NCI-H1417 treated with DMSO at 0.1 percent for 48 hours (cell line): ENCODE results near the gene CNIH3.

Experiments used
- DNase-seq: peaks from one replicate; lab custom pipeline; 2025; lab: John Stamatoyannopoulos, UW

Gene CNIH3

DNA sequence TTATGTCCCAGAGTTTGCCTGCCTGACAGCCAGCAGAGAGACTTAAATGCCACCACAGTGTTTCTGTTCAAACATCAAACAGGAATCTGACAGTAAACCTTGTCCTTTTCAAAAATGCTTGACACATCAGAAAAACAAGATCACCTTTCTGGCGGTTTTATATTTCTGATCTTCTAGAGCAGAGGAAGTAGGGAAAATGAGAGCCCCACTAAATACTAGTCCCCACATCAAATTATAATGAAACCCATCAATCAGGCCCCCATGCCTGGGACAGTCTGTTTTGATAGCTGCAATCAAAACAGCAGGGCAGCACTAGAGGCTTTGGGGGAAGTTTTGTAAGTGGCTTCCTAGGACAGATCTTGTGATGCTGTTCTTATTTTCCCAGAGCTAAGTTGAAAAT lies 129.3 kb downstream of the CNIH3 start:
- DNase-seq = no peak

DNA sequence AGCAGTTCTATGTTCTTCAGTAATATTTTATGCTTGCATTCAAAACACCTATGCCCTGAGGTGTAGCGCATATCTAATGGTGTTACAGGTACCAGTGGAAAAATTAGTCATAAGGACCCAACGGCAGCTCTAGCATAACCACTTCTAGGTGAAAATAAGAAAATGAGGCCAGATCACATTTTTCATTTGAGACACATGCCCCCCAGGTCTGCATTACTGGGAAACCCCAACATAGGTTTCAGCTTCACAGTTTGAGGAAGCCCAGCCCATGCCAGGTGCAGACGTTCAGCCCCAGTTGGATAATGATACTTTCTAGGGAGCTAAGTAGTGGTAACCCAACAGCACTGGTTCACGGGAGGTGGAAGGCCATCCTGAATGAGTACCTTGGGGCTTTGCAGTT lies 129.8 kb downstream of the CNIH3 start:
- DNase-seq = no peak

DNA sequence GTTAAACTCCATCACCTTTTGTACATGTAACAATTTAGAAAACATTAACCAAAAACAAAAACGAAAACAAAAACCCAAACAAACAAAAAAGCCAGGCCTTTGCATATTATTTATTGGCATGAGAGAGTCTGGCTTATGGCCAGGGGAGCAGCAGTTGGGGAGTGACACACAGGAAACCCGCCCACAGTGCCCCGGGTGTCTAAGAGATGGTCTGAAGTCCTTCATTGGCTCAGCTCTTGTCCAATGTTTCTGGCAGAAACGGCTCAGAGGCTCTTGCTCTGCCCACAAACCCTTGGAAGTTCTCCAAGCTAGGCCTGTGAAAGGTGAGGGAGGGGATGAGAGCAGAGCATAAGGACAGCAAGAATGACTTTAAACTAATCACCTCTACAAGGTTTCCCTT lies 131.5 kb downstream of the CNIH3 start:
- DNase-seq = no peak

DNA sequence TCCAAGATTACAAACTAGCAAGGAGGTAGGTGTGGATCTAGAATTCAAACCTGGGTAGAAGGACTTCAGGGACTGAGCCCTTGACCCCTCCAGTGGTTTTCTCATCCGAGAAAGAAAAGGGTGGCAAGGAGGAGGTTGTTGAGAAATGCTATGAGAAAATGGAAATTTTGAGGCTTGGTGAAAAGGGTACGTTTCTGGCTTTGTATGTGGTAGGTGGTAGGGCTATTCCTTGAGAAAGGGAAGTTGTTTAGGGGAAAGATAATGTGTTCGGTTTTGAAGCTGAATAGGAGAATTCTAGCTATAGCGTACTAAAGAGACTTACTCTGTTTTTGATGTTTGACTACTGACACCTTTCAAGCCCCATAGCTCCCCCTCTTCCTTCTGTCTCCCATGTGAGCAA lies 133.8 kb downstream of the CNIH3 start:
- no peak for DNase-seq

DNA sequence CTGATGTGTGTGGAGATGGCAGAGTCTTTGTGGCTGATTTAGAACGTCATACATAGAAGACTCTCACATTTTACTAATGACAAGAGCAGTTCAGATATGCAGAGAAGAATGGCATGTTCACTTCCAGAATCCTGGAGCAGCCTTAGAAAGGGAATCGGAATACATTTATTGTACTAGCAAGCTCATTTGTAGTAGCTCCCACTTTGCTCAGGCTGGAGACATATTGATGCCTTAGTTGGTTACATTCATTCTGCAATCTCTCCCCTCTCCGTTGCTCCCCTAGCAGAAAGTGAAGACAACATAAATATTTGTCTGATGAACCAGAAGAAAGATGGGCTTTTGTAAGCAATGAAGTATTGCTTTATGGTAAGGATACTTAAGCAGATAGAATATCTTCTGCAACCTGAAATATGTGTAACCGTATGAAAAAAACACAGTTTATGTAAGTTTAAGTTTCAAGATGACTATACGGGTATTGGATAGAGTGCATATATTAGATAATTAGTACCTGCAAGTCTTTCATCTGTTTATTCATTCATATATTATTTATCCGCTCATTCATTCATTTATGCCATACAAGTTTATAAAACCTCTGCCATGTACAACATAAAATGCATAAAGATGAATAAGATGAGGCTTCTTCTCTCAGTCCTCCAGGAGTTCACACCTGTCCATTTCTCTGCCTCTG lies 135.7 kb downstream of the CNIH3 start:
- no peak for DNase-seq

DNA sequence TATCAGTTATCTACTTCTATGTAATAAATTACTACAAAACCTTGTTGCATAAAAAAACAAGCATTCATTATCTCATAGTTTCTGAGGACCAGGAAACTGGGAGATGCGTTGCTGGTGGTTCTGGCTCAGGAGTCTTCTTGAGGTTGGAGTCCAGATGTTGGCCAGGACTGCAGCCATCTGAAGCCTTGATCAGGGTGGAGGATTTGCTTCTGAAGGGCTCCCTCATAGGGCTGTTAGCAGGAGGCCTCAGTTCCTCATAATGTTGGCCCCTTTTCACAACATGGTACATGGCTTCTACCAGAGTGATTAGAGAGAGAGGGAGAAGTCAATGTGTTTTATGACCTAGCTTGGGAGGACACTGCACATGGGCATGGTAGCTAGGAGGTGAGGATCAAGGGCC lies 137.4 kb downstream of the CNIH3 start:
- DNase-seq = no peak

DNA sequence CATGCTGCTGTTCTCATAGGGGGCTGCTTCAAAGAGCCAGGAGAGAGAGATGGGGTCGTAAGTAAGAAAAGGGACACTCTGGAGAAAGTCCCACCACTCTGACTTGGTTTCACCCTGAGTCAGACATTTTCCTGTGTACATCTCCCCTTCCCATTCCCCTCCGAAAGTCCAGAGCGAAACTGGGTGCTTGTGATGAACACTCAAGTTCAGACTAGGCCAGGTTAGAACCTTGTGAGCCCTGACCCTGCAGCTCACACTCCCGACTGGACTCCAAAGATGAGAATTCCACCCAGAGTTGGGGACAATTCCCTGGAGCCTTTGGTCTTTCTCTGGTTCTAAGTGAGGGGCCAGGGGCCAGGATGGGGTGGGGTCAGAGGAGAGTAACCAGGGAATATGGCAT lies 139.5 kb downstream of the CNIH3 start:
- DNase-seq = no peak

DNA sequence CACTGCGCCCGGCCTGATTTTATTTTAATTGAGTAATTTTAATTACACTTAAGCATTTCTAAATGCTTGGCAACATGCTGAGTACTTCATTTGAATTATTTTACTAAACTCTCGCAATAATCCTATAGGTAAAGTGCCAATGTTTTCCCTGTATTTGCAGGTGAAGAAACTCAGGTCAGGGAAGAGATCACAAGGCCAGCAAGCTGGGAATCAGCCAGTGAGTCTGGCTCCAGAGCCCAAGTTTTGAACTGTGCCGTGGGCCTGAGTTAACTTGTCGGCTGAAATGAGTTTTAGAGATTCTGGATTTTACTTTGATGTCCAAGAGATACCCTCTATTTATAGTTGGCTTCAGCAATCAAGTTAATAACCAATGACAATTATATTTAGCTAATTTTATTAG lies 141.4 kb downstream of the CNIH3 start:
- no peak for DNase-seq

DNA sequence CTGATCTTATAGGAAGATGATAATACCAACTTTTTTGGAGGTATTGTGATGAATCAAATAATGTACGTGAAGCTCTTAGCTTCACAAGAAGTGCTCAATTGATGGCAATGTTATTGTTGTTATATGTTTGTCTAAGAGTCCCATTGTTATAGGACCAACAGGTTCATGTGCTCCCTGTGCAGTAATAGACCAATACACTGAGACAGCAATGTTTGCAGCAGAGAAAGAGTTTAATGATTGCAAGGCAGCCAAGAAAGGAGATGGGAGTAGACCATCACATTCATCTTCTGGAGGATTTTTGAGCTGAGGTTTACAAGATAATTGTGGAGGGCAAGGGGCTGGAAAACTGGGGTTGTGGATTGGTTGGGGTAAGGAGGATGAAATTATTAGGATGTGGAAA lies 143.0 kb downstream of the CNIH3 start:
- no peak for DNase-seq

DNA sequence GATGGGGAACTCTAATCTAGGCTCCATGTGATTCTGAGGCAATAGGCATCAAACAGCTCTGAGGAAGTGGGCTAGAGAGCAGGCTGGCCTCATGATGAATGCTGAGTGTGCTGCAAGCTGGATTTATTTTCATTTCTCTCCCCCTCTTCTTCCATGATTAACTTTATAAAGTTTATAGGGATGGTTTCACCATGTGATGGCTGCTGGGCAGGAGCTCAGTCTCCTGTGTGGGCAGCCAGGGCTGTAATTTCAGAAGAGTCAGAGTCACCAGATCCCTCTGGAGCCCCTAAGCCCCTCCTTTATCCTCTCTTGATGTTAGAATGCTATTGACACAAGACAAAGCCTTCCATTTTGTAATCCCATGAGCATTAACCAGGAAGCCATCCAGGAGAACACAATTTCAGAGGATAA lies 143.6 kb downstream of the CNIH3 start:
- no peak for DNase-seq

DNA sequence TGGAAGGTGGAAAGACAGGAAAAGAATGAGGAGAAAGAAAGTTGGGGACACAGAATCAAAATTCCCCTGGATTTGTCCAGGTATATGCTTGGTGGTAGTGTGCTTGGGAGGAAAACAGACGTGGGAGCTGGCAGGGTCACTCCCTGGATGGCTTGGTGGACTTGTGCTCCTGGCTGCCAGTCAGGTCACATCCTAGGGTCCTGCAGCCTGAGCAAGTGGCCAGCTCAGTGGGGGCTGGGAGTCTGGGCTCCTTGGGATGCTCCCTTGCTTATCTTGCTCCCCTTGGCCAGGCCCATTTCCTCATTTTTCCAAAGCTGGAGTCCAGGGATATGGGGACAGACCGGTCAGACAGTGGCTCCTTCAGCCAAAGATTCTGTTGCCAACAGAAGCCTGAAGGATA lies 144.0 kb downstream of the CNIH3 start:
- DNase-seq = no peak

DNA sequence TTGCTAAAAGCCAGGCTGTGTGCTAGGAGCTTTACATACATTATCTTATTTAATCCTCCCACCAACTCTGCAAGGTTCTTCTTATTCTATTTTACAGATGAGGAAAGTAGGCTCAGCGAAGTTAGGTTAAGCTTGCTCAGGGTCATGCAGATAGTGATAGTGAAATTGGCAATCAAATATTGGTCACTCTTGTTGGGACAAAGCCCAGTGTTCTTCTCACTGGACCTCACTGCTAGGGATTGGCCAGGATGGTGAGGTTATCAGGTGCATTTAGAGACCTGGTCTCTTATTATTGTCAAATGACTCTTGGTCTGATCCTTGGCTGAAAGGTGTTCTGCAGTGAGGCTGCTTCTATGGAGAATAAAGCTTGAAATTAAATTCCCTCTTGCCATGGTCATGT lies 145.1 kb downstream of the CNIH3 start:
- DNase-seq = no peak

DNA sequence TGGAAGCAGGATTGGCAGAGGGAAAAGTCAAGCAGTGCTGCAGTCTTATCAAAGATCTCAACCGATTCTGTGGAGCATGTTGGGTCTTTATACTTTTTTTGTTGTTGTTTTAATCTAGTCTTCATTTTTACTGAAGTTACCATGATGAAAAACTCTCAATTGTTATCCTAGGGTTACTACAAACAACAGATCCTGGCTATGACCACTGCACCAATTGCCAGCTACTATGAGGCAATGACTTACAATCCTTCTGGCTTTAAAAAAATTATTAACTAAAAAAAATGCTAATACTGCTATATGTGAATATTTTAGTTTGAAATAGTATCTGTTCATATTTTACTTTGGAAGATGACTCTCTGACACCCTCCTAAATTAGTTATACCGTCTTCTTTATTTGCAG lies 145.9 kb downstream of the CNIH3 start:
- DNase-seq = no peak

DNA sequence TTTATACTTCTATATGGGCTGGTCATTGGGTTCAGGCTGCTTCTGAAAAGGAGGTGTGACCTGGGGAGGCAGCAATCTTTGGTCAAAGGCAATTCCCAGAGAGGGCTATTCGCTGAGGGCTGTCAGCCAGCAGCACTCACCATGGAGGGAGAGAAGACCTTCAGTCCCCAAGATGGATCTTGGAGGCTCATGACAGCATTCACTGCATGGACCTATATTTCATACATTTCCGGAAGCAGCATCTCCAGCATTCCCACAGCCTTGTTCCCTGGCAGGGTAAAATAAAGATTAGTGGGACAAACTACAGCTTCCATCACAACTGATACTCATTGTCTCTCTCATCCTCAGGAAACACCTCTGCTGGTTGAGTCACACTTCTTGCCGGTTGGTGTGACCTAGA lies 146.6 kb downstream of the CNIH3 start:
- DNase-seq = no peak

DNA sequence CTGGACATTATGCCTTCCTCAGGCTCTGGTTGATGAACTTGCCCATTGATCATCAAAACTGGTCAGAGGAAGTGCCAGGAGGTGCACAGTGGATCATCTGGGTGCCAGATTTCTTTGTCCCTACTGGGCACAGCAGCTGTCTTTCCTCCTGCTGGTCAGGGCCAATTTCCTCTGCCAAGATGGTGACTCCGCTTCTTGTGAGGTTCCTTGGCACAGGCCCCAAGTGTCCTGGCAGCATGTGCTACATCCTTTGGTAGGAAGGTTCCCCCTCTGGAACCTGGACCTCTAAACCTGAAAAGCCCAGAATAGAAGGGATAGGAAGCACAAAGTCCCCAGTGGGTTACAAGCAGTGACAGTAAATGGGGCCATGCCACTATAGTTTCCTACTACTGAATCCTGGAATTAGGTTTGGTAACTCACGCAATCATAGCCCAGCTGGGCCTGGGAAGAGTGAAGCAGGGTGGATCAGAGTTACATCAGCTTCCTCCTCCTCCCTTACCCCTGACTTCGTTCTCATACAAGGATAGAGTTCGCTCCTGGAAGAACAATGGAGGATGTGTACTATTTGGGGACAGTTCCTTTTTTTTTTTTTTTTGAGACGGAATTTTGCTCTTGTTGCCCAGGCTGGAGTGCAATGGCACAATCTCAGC lies 147.1 kb downstream of the CNIH3 start:
- DNase-seq = no peak

DNA sequence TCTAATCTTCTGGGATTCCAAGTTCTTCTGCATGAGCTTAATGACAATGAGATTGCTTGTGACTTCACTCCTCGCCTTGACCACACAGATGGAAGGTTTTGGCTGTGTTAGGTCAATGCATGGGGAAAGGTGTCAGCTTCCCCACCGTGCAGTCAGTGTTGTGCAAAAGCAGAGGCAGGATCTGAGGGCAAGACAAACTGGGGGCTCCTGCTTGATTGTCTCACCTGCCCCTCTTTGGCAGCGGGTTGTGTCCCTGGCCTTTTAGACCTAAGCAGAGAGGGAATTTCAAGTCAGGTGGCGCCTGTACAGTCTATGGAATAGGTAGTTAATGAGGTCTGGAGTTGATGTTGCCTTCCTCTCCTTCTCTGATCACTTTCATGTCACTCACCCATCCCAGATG lies 150.1 kb downstream of the CNIH3 start:
- DNase-seq = no peak

DNA sequence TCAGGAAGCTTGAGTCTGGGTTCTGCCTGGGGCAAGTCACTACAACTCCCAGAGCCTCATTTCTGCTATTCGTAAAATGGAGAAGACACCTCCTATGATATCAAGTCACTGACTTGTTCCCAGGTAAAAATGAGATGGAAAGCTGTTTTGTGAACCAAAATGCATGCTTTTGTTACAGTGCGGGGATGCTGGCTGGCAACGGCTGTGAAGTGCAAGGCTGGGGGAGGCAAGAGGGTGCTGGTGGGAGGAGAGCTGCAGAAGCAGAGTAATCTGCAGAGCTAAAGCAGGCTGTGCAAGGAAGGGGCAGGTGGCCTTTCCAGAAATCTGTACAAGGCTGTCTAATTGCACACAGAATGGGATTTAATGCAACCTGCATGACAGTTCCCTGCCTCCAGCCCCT lies 150.9 kb downstream of the CNIH3 start:
- no peak for DNase-seq

DNA sequence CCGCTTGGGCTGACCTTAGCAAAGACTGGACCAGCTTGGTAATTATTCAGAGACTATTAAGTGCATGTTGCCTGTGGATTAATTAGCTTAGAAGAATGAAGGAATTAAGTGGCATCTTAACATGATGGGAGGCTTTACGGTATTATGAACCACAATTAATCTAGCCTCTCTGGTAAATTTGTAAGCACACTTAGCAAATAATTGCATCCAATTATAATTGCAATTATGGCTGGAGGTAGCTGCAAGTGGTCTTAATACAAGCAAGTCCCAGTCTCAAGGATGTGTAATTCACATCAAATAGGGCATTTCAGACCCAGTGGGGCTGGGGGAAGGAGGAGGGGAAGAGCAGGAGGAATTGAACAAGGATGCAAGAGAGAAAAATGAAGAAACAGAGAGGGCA lies 151.6 kb downstream of the CNIH3 start:
- DNase-seq = peak; percentile 21

DNA sequence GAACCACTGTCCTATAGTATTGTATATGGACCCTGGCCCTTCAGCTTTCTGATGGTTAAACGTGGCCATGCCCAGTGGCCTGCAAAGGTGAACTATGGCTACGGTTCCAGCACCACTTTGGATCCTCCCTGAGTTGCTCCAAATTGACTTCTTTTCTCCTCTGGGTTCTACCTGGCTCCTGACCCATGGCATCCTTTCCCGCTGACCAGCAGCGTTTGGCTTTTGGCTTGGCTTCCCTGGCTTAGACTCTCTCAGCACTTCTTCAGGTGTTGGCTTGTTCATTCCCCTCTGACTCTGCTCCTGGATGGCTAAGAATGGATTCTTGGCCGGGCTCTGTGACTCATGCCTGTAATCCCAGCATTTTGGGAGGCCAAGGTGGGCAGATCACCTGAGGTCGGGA lies 152.9 kb downstream of the CNIH3 start:
- no peak for DNase-seq

DNA sequence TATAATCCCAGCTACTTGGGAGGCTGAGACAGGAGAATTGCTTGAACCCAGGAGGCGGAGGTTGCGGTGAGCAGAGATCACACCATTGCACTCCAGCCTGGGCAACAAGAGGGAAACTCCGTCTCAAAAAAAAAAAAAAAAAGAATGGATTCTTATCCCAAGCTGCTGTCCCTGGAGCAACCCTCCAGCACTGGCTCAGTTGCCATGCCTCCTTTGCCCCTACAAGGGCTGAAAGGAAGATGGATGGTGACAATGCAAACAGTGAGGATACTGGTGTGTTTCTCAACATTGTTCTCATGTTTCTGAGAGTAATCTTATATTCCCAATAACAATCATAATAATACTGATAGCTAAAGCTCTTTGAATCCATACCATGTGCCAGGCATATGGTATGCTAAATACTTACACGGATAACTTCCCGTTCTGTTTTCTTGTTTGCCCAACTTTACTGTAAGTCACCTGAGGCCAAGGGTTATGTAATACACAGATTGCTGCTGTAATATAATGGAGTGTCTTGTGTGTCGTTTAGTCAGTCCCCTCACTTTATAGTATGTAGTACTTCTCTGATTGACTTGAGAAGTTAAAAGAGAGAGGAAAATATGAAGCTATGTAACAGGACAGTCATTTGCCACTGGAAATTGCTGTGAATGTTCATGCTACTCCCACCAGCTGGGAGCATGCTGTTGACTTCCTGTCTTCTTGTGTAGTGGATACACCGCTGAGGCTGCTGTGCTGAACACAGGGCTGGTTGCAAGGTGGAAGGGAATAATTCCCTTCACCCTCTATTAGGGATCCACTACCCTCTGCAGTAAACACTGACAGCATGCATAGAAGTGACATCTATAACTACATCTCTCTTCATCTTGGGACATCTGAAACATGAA lies 153.6 kb downstream of the CNIH3 start:
- DNase-seq = no peak

DNA sequence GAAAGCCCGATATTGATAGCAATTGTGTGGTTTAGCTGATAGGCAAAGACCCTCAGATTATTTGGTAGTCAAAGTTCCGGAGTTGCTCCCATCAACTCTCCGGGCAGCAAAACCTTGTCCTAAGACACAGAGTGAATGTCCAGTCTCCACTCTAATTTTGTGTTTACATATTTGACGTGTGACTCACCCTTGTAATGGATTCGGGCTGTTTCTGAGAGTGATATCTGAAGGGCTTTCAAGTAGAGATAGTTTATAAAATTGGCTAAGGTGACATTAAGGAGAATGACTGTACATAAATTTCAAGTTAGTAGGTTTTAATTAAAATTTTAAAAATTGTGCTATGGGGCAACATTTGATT lies 154.2 kb downstream of the CNIH3 start:
- DNase-seq = no peak

DNA sequence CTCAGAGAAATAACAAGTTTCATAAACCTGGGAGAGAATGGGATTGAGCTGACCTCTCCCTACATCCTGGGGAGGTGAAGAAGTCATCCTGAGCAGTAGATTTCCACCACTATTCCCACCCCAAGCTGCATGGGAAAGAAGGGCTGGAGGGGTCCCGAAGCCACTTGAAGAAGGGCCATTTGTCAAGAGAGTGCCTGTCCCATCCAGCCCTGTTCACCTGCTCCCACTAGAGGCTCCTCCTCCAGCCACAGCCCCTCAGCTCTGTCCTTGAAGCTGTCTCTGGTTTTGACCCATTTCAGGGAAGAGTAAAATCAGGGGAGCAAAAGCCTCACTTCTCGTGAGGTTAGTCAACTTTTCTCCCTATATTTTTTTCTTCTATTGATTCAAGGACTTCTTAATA lies 157.5 kb downstream of the CNIH3 start:
- no peak for DNase-seq

DNA sequence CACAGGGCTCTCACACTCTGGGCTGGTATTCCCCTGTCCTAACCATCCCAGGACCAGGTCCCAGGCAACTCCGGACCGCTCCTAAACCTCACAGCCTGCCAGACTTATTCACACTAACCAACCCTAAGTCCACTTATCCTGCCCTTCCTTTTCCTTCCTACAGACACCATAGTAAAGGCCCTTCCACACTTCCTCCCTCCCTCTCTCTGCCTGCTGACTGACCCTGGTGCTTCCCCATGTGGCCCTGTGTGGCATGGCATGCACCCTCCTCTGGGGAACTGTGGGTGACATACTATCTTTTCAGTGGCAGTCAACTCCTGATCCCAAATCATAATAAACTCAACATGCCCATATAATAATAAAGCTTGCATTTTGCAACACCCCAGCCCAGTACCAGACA lies 158.3 kb downstream of the CNIH3 start:
- DNase-seq = no peak
